GM19395 (cell line): Measurements from ENCODE around the gene SNAPC5.

Source experiments
- ATAC-seq: cut with Tn5 transposase; IDR thresholded peaks from one replicate; pipeline ENCODE4 v1.9.1; 2021; ENCODE audit warnings: mild to moderate bottlenecking, moderate library complexity; ENCODE audit not compliant: unreplicated experiment

SNAPC5 gene

GRCh38 chr15:66459818-66460615, 37.5 kb downstream of the SNAPC5 start:
- no peak for ATAC-seq

GRCh38 chr15:66456211-66456610, 41.4 kb downstream of the SNAPC5 start:
- ATAC-seq: no peak

- no peak for ATAC-seq
These were observed 43.4 kb downstream of the SNAPC5 start for GRCh38 chr15:66454143-66454542.

- no peak for ATAC-seq
These were observed 44.5 kb downstream of the SNAPC5 start for GRCh38 chr15:66452971-66453580.

GRCh38 chr15:66452420-66452819, 45.1 kb downstream of the SNAPC5 start:
- ATAC-seq: no peak
